ENCODE measurements around the gene IP6K1.
"Not testable (repeated sequence)": the region's sequence is repeated elsewhere in the genome, so short reads cannot be mapped to it uniquely, and the experiment has no call there.

GRCh38 chr3:49688338-49689045 lies 97.8 kb downstream of the IP6K1 start:
- TF ChIP-seq CTCF (conservative IDR thresholded peaks at IDR 0.05; ENCODE audit: low read length); EZH2phosphoT487 (IDR thresholded peaks at IDR 0.05; ENCODE audit: borderline replicate concordance): not testable (repeated sequence)

Data from Loucy (cell line).